Keratinocyte (primary cell): ENCODE data around the gene DOCK3. TPM values are rescaled to one million over a fixed set of nuclear protein-coding genes. Genes with fewer than 3 reads are reported as not detected.

Experiments used
- DNase-seq: peaks from one replicate; pipeline ENCODE4 v3.0.0-alpha.2; 2011; ENCODE audit warnings: low read depth, missing footprints, low spot score
- FAIRE-seq: peaks from 2 replicates; lab custom pipeline; 2011; peaks lifted over from hg19 to GRCh38; lab: Jason Lieb, UNC
- H2AFZ ChIP-seq: 2 replicates; pipeline ENCODE4 v1.6.0; 2012; ENCODE audit warnings: low read length, control low read depth, inconsistent platforms; ENCODE audit not compliant: control insufficient read depth
- H3K27ac ChIP-seq: 2 replicates; pipeline ENCODE4 v1.5.1; 2011; ENCODE audit warnings: low read length; ENCODE audit not compliant: control insufficient read depth, insufficient read depth
- H3K27me3 ChIP-seq: 3 replicates; pipeline ENCODE4 v1.6.0; 2011; ENCODE audit warnings: low read length; ENCODE audit not compliant: control insufficient read depth, insufficient read depth; ENCODE audit errors: extremely low read depth
- H3K36me3 ChIP-seq, 2 experiments: 2 replicates in 1 of 2; 3 replicates in 1 of 2; pipeline ENCODE4 v1.5.1; 2011; ENCODE audit warnings: low read length in 2 of 2, mild to moderate bottlenecking in 1 of 2; ENCODE audit not compliant: control insufficient read depth in 2 of 2, insufficient read depth in 2 of 2; ENCODE audit errors: extremely low read depth in 1 of 2
- H3K4me1 ChIP-seq: 3 replicates; pipeline ENCODE4 v1.5.1; 2011; ENCODE audit warnings: low read length; ENCODE audit not compliant: control insufficient read depth, insufficient read depth; ENCODE audit errors: extremely low read depth
- H3K4me2 ChIP-seq: 3 replicates; pipeline ENCODE4 v1.6.0; 2011; ENCODE audit warnings: low read depth, low read length; ENCODE audit not compliant: control insufficient read depth, insufficient read depth; ENCODE audit errors: extremely low read depth
- H3K4me3 ChIP-seq, 3 experiments: fragments of 200-600 bp in 1 of 3; sonication (generic) in 1 of 3; 2 replicates in 2 of 3; 3 replicates in 1 of 3; pipeline ENCODE4 v1.5.1; 2011 to 2016; ENCODE audit warnings: low read length in 3 of 3, mild to moderate bottlenecking in 3 of 3, control low read depth in 2 of 3, inconsistent platforms in 1 of 3, low read depth in 1 of 3, mixed read lengths in 1 of 3, mixed run types in 1 of 3, moderate library complexity in 1 of 3; ENCODE audit not compliant: control insufficient read depth in 2 of 3, insufficient read depth in 2 of 3; ENCODE audit errors: extremely low read depth in 1 of 3
- H3K79me2 ChIP-seq: 2 replicates; pipeline ENCODE4 v1.6.0; 2012; ENCODE audit warnings: low read length; ENCODE audit not compliant: control insufficient read depth, insufficient read depth
- H3K9ac ChIP-seq: 3 replicates; pipeline ENCODE4 v1.6.0; 2011; ENCODE audit warnings: low read length; ENCODE audit not compliant: control insufficient read depth, insufficient read depth; ENCODE audit errors: extremely low read depth
- H3K9me1 ChIP-seq: 3 replicates; pipeline ENCODE4 v1.6.0; 2011; ENCODE audit warnings: low read length; ENCODE audit not compliant: control insufficient read depth, insufficient read depth; ENCODE audit errors: extremely low read depth
- H3K9me3 ChIP-seq: 2 replicates; pipeline ENCODE4 v1.5.1; 2012; ENCODE audit warnings: low read depth, low read length; ENCODE audit not compliant: control insufficient read depth
- H4K20me1 ChIP-seq: 3 replicates; pipeline ENCODE4 v1.6.0; 2011; ENCODE audit warnings: low read length; ENCODE audit not compliant: control insufficient read depth, insufficient read depth; ENCODE audit errors: extremely low read depth
- CTCF ChIP-seq, 3 experiments: IDR thresholded peaks in 1 of 3; conservative IDR thresholded peaks in 1 of 3; optimal IDR thresholded peaks in 1 of 3; 2 replicates in 2 of 3; 3 replicates in 1 of 3; pipeline versions ENCODE3 to v1.5.1; 2011; ENCODE audit warnings: low read length in 3 of 3, mild to moderate bottlenecking in 3 of 3, moderate library complexity in 2 of 3, control low read depth in 1 of 3, inconsistent platforms in 1 of 3; ENCODE audit not compliant: insufficient read depth in 2 of 3; ENCODE audit errors: extremely low read depth in 1 of 3
- EZH2 ChIP-seq: IDR thresholded peaks from one replicate; pipeline ENCODE4 v1.6.1; 2012; ENCODE audit warnings: inconsistent platforms, mild to moderate bottlenecking, low read length, moderate library complexity
- dilution Hi-C: fragments of 300-500 bp; cut with MboI; formaldehyde crosslinking; loops from one replicate; pipeline ENCODE4 v1.7.0; 2020; ENCODE audit warnings: low sequenced_read_pairs; ENCODE audit not compliant: extremely low pct_ligation_motif_present
- polyA plus RNA-seq, 5 experiments: library from polyadenylated mRNA; depleted of rRNA in 3 of 5; stranded (reverse) in 3 of 5; stranded (forward) in 1 of 5; unstranded in 1 of 5; fragments of >200 nt; gene quantifications; 1 replicate in 1 of 5; 2 replicates in 3 of 5; 3 replicates in 1 of 5; pipeline versions ENCODE4 v1.2.1 to v1.2.3, GENCODE V29; 2011 to 2012; ENCODE audit warnings: missing spikeins in 2 of 5, low read depth in 1 of 5, low replicate concordance in 1 of 5

Gene DOCK3
- polyA plus RNA-seq, 1 donor (not counting 4 experiments of a cell fraction or from before 2014, with no cell fraction given), result 0.10 TPM

GRCh38 chr3:51110586-51110985 lies 435.9 kb downstream of the DOCK3 start:
- H3K4me1 ChIP-seq, result no peaks in the 10 kb centered on the region
- no peaks in the 10 kb centered on the region for H3K9me3 ChIP-seq
- H3K27me3 ChIP-seq, result no peaks in the 10 kb centered on the region
- H3K79me2 ChIP-seq, result no peaks in the 10 kb centered on the region
- no peak overlapping the region for H3K4me2 ChIP-seq
- H3K36me3 ChIP-seq, result no peaks in the 10 kb centered on the region
- TF ChIP-seq CTCF (optimal IDR thresholded peaks at IDR 0.05 in 1 of 3, IDR thresholded peaks at IDR 0.05 in 1 of 3, conservative IDR thresholded peaks at IDR 0.05 in 1 of 3; ENCODE audit: extremely low read depth in 1 of 3, insufficient read depth in 2 of 3, low read length in 3 of 3) (no peak), EZH2 (no peak)
- DNase-seq (no peak), FAIRE-seq (no peak)
- H3K9me1 ChIP-seq, result no peaks in the 10 kb centered on the region
- H3K4me3 ChIP-seq, result no peak overlapping the region
- no peak overlapping the region for H3K27ac ChIP-seq
- dilution Hi-C loops, result loop anchor here (25.0 kb wide), 1 partner anchor 252 kb away; no protein-coding TSS in a partner anchor
- H4K20me1 ChIP-seq, result no peaks in the 10 kb centered on the region
- no peak overlapping the region for H3K9ac ChIP-seq
- no peak overlapping the region for H2AFZ ChIP-seq

GRCh38 chr3:51122944-51123343 lies 448.2 kb downstream of the DOCK3 start:
- Histone ChIP-seq H3K36me3 (no peaks in the 10 kb centered on the region), H3K9ac (no peak overlapping the region), H3K27me3 (no peaks in the 10 kb centered on the region), H3K79me2 (no peaks in the 10 kb centered on the region), H3K9me1 (no peaks in the 10 kb centered on the region), H3K9me3 (no peaks in the 10 kb centered on the region), H3K4me2 (no peak overlapping the region), H2AFZ (no peak overlapping the region), H3K27ac (no peak overlapping the region), H3K4me3 (no peak overlapping the region), H4K20me1 (no peaks in the 10 kb centered on the region), H3K4me1 (no peaks in the 10 kb centered on the region)
- DNase-seq, result no peak
- TF ChIP-seq CTCF (optimal IDR thresholded peaks at IDR 0.05 in 1 of 3, IDR thresholded peaks at IDR 0.05 in 1 of 3, conservative IDR thresholded peaks at IDR 0.05 in 1 of 3; ENCODE audit: extremely low read depth in 1 of 3, insufficient read depth in 2 of 3, low read length in 3 of 3), result no peak
- no peak for TF ChIP-seq EZH2
- dilution Hi-C loops, result loop anchor here (5.0 to 25.0 kb wide), 2 partner anchors 39 to 239 kb away; no protein-coding TSS in a partner anchor
- no peak for FAIRE-seq
